GM12878 (cell line): ENCODE results near the gene ARL14. TPM values are rescaled to one million over a fixed set of nuclear protein-coding genes. Genes with fewer than 3 reads are reported as not detected.

Experiments
- ATAC-seq: fragments of 200-7000 bp; cut with Tn5 transposase; 3 replicates; pipeline ENCODE4 v1.9.1; 2020; ENCODE audit warnings: mild to moderate bottlenecking, moderate library complexity
- BruUV-seq: library from RNA; stranded (reverse); fragments of 400-500 nt; replicated peaks from 2 replicates; lab custom pipeline; 2021; lab: Mats Ljungman, UMichigan
- CTCF ChIA-PET: fragments of 300-600 bp; sonication (Branson Sonifier 250); formaldehyde crosslinking; extraction: SDS; loops from one replicate; lab custom pipeline; 2021; ENCODE audit warnings: inconsistent platforms; lab: Yijun Ruan, JAX
- POLR2A ChIA-PET: fragments of 350-600 bp; formaldehyde crosslinking; extraction: SDS; loops from one replicate; lab custom pipeline; 2021; ENCODE audit warnings: inconsistent platforms; lab: Charles Lee
- RAD21 ChIA-PET: fragments of 300-600 bp; sonication (Branson Sonifier 250); formaldehyde crosslinking; loops from one replicate; lab custom pipeline; 2023; ENCODE audit warnings: antibody characterized with exemption; ENCODE audit not compliant: unreplicated experiment; lab: Charles Lee
- SMC1A ChIA-PET: fragments of 300-600 bp; sonication (Branson Sonifier 250); formaldehyde crosslinking; loops from one replicate; lab custom pipeline; 2023; ENCODE audit not compliant: unreplicated experiment, uncharacterized antibody; lab: Charles Lee
- DNase-seq: peaks from one replicate; pipeline ENCODE4 v3.0.0-alpha.2; 2011; ENCODE audit warnings: low read depth, low spot score
- FAIRE-seq: peaks from 3 replicates; lab custom pipeline; 2011; peaks lifted over from hg19 to GRCh38; lab: Jason Lieb, UNC
- H2AFZ ChIP-seq: 2 replicates; pipeline ENCODE4 v1.6.0; 2011; ENCODE audit warnings: low read depth, low read length, control low read depth; ENCODE audit not compliant: control insufficient read depth
- H3K27ac ChIP-seq: 2 replicates; pipeline ENCODE4 v1.5.1; 2011; ENCODE audit warnings: control low read depth; ENCODE audit not compliant: control insufficient read depth, insufficient read depth
- H3K27me3 ChIP-seq, 2 experiments: replicated peaks in 1 of 2; 2 replicates each; pipeline versions ENCODE4 v1.6.0 to v1.6.1; 2011; ENCODE audit warnings: low read length in 1 of 2; ENCODE audit not compliant: control insufficient read depth in 2 of 2, insufficient read depth in 2 of 2
- H3K36me3 ChIP-seq, 2 experiments: 2 replicates each; pipeline ENCODE4 v1.5.1; 2011; ENCODE audit warnings: low read length in 1 of 2; ENCODE audit not compliant: control insufficient read depth in 2 of 2, insufficient read depth in 2 of 2
- H3K4me1 ChIP-seq: 2 replicates; pipeline ENCODE4 v1.6.1; 2011; ENCODE audit warnings: mild to moderate bottlenecking, low read length, moderate library complexity, mixed read lengths; ENCODE audit not compliant: control insufficient read depth, insufficient read depth
- H3K4me2 ChIP-seq: 2 replicates; pipeline ENCODE4 v1.6.0; 2011; ENCODE audit warnings: control low read depth; ENCODE audit not compliant: control insufficient read depth, insufficient read depth
- H3K4me3 ChIP-seq: fragments of 200-600 bp; sonication (generic); 2 replicates; pipeline ENCODE4 v1.5.1; 2016
- H3K79me2 ChIP-seq: 2 replicates; pipeline ENCODE4 v1.6.0; 2011; ENCODE audit warnings: low read length; ENCODE audit not compliant: control insufficient read depth, insufficient read depth
- H3K9ac ChIP-seq: 2 replicates; pipeline ENCODE4 v1.8.0; 2011; ENCODE audit warnings: low read length, control low read depth, mixed read lengths; ENCODE audit not compliant: control insufficient read depth, insufficient read depth
- H3K9me3 ChIP-seq: replicated peaks from 3 replicates; pipeline ENCODE4 v1.5.1; 2011; ENCODE audit warnings: mild to moderate bottlenecking, low read length; ENCODE audit not compliant: control insufficient read depth, insufficient read depth
- H4K20me1 ChIP-seq: 2 replicates; pipeline ENCODE4 v1.6.0; 2011; ENCODE audit not compliant: control insufficient read depth, insufficient read depth
- BACH1 ChIP-seq: fragments of 450-650 bp; IDR thresholded peaks from 2 replicates; pipeline ENCODE4 v1.6.1; 2017; ENCODE audit warnings: mild to moderate bottlenecking, borderline replicate concordance
- BRCA1 ChIP-seq: IDR thresholded peaks from 2 replicates; pipeline ENCODE4 v1.6.1; 2011; ENCODE audit warnings: low read depth, low read length, improper control_type of control experiment
- CHD2 ChIP-seq: IDR thresholded peaks from 2 replicates; pipeline ENCODE4 v1.6.1; 2011; ENCODE audit warnings: low read depth, low read length, improper control_type of control experiment, borderline replicate concordance
- HDAC2 ChIP-seq: fragments of 200-600 bp; sonication (generic); IDR thresholded peaks from 2 replicates; pipeline ENCODE4 v1.6.1; 2017
- IRF4 ChIP-seq: IDR thresholded peaks from 2 replicates; pipeline ENCODE4 v1.6.1; 2011; ENCODE audit warnings: low read depth, low read length
- MXI1 ChIP-seq: fragments of 150-350 bp; IDR thresholded peaks from 2 replicates; pipeline ENCODE4 v1.6.1; 2011; ENCODE audit warnings: low read depth, mild to moderate bottlenecking, inconsistent platforms, low read length, improper control_type of control experiment
- NFIC ChIP-seq: IDR thresholded peaks from 2 replicates; pipeline ENCODE4 v1.6.1; 2012; ENCODE audit warnings: low read depth, mild to moderate bottlenecking, inconsistent platforms, low read length, moderate library complexity
- NR2C2 ChIP-seq: IDR thresholded peaks from 2 replicates; pipeline ENCODE4 v1.6.1; 2011; ENCODE audit warnings: borderline replicate concordance, low read depth; ENCODE audit not compliant: control insufficient read depth, insufficient read length
- NR2F1 ChIP-seq: fragments of 450-650 bp; conservative IDR thresholded peaks from 2 replicates; pipeline ENCODE4 v1.6.1; 2017; ENCODE audit warnings: mild to moderate bottlenecking
- PAX8 ChIP-seq: fragments of 450-650 bp; IDR thresholded peaks from 2 replicates; pipeline ENCODE4 v1.6.1; 2017; ENCODE audit warnings: mild to moderate bottlenecking, moderate library complexity
- RUNX3 ChIP-seq: IDR thresholded peaks from 2 replicates; pipeline ENCODE4 v1.6.1; 2012; ENCODE audit warnings: low read length, inconsistent platforms
- SMARCA5 ChIP-seq: fragments of 450-650 bp; IDR thresholded peaks from 2 replicates; pipeline ENCODE4 v1.6.1; 2017; ENCODE audit warnings: mild to moderate bottlenecking
- SP1 ChIP-seq: IDR thresholded peaks from one replicate; pipeline ENCODE4 v1.6.1; 2011; ENCODE audit warnings: low read depth, low read length
- STAT3 ChIP-seq: IDR thresholded peaks from 2 replicates; pipeline ENCODE4 v1.6.1; 2011; ENCODE audit warnings: low read depth, low read length, improper control_type of control experiment
- USF1 ChIP-seq: IDR thresholded peaks from 2 replicates; pipeline ENCODE4 v1.6.1; 2011; ENCODE audit warnings: borderline replicate concordance, low read depth, mild to moderate bottlenecking, moderate library complexity, mixed read lengths, low read length; ENCODE audit not compliant: insufficient read depth; ENCODE audit errors: extremely low read length
- ZSCAN29 ChIP-seq: fragments of 450-650 bp; IDR thresholded peaks from 2 replicates; pipeline ENCODE4 v1.6.1; 2017; ENCODE audit warnings: mild to moderate bottlenecking, moderate library complexity
- ZZZ3 ChIP-seq: IDR thresholded peaks from 2 replicates; pipeline ENCODE4 v1.6.1; 2011; ENCODE audit warnings: low read depth; ENCODE audit not compliant: control insufficient read depth, insufficient read length
- WGBS: methylation state at CpG from one replicate; pipeline ENCODE4 v1.1.6; 2016; ENCODE audit warnings: low lambda C conversion rate; ENCODE audit not compliant: insufficient replicate concordance, insufficient coverage; ENCODE audit errors: missing lambda C conversion rate; 5-methylcytosine and 5-hydroxymethylcytosine counted together
- in situ Hi-C: fragments of 300-500 bp; cut with MboI; formaldehyde crosslinking; loops from 9 replicates; pipeline ENCODE4 v1.14.3; 2018; ENCODE audit warnings: mixed read lengths
- intact Hi-C: fragments of 100-400 bp; cut with micrococcal nuclease; formaldehyde crosslinking; loops from one replicate; pipeline ENCODE4 v1.14.2; 2022; ENCODE audit not compliant: unreplicated experiment
- polyA plus RNA-seq, 11 experiments: library from polyadenylated mRNA; depleted of rRNA in 4 of 11; unstranded in 6 of 11; stranded (reverse) in 5 of 11; fragments of >200 nt; fragmentation: Nextera tagmentation in 4 of 11; fragmentation: Illumina TruSeq in 1 of 11; extraction: Ambion mirVana in 4 of 11; extraction: Trizol in 1 of 11; gene quantifications; 1 replicate in 1 of 11; 2 replicates in 10 of 11; pipeline versions ENCODE4 v1.2.1 to v1.2.3, GENCODE V29; 2011 to 2016; ENCODE audit warnings: inconsistent platforms in 2 of 11, missing spikeins in 2 of 11, low read depth in 1 of 11
- total RNA-seq, 4 experiments: library from RNA; depleted of rRNA in 3 of 4; stranded (reverse); fragments of >200 nt in 3 of 4; fragmentation: Illumina TruSeq in 1 of 4; extraction: Trizol in 1 of 4; gene quantifications; 2 replicates each; pipeline versions ENCODE4 v1.2.1 to v1.2.3, GENCODE V29; 2013 to 2021
- TF ChIP-seq, protein P1 (sequence below): fragments of 450-650 bp; IDR thresholded peaks from 2 replicates; pipeline ENCODE4 v1.6.1; 2016; ENCODE audit warnings: mild to moderate bottlenecking

Gene ARL14
- total and polyA plus RNA-seq, 10 of the 15 experiments (the other 5 are each of a cell fraction or from before 2014, with no cell fraction given): 0.04 to 0.18 TPM; not detected in 8

GRCh38 chr3:160643994-160644393 is 33.0 kb upstream of the ARL14 start (continued):
- TF ChIP-seq NR2C2 (no peak), STAT3 (no peak)

DNA sequence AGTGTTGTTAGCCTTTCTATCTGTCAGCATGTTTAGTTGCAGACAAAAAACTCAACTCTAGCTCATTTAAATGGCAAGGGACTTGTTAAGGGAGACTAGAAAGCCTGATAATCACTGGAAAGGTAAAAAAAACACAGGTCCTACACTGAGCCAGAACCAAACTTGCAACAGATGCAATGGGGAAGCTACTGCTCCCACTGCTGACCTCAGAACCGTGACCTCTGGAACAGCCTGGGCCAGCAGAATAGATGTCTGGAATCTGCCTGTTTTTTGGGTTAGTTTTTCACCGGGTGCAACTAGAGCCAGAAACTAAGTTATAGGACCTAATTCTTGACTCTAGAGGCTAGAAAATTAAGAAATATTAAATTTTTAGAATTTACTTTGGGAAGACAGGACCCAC is 32.5 kb upstream of the ARL14 start:
- H3K27ac ChIP-seq: no peak overlapping the region
- no peak overlapping the region for H3K4me3 ChIP-seq
- 91% methylated on average over 2 of the region's 2 CpGs for WGBS
- H4K20me1 ChIP-seq: no peaks in the 10 kb centered on the region
- H2AFZ ChIP-seq: no peak overlapping the region
- ChIA-PET CTCF (no interaction called here), POLR2A (no interaction called here), RAD21 (no interaction called here), SMC1A (interaction anchor here (0.6 kb wide), 1 partner anchor 21 kb away, joined by 3 read pairs; no protein-coding TSS in a partner anchor)
- H3K9ac ChIP-seq: no peak overlapping the region
- no TSS peak for BruUV-seq
- DNase-seq (no peak), ATAC-seq (no peak), FAIRE-seq (no peak)
- H3K4me2 ChIP-seq: no peak overlapping the region
- TF ChIP-seq ZSCAN29: no peak
- TF ChIP-seq PAX8: no peak
- TF ChIP-seq RUNX3: no peak
- TF ChIP-seq SMARCA5: no peak
- no peak for TF ChIP-seq BRCA1
- no peak for TF ChIP-seq BACH1
- no peak for TF ChIP-seq NFIC
- TF ChIP-seq HDAC2: no peak
- TF ChIP-seq, protein P1, sequence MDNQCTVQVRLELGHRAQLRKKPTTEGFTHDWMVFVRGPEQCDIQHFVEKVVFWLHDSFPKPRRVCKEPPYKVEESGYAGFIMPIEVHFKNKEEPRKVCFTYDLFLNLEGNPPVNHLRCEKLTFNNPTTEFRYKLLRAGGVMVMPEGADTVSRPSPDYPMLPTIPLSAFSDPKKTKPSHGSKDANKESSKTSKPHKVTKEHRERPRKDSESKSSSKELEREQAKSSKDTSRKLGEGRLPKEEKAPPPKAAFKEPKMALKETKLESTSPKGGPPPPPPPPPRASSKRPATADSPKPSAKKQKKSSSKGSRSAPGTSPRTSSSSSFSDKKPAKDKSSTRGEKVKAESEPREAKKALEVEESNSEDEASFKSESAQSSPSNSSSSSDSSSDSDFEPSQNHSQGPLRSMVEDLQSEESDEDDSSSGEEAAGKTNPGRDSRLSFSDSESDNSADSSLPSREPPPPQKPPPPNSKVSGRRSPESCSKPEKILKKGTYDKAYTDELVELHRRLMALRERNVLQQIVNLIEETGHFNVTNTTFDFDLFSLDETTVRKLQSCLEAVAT: no peak
- no peak for TF ChIP-seq MXI1
- TF ChIP-seq ZZZ3: no peak
- no peak for TF ChIP-seq IRF4
- no peak for TF ChIP-seq USF1
- TF ChIP-seq SP1: no peak
- no peak for TF ChIP-seq CHD2
- no peak for TF ChIP-seq NR2F1
- H3K9me3 ChIP-seq: no peaks in the 10 kb centered on the region
- H3K79me2 ChIP-seq: no peaks in the 10 kb centered on the region
- intact Hi-C loops (no loop called here), in situ Hi-C loops (no loop called here)
- no peaks in the 10 kb centered on the region for H3K36me3 ChIP-seq
- no peaks in the 10 kb centered on the region for H3K4me1 ChIP-seq
- H3K27me3 ChIP-seq: no peaks in the 10 kb centered on the region
